Measurements from ENCODE around the gene C11orf65.

The C11orf65 gene, protein sequence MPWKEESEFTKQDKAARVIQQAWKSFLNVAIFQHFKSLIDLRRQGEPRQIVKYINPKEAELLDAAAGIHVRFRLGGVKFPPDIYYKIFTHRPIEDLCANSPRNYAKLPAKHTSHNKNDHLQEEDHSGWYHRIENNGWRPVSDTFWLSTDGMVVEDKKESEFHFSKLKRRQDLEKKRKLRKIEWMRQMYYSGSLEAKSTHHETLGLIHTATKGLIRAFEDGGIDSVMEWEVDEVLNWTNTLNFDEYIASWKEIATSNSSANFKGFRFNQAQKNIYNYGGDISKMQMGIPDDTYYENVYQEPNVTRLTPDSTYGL

DNA sequence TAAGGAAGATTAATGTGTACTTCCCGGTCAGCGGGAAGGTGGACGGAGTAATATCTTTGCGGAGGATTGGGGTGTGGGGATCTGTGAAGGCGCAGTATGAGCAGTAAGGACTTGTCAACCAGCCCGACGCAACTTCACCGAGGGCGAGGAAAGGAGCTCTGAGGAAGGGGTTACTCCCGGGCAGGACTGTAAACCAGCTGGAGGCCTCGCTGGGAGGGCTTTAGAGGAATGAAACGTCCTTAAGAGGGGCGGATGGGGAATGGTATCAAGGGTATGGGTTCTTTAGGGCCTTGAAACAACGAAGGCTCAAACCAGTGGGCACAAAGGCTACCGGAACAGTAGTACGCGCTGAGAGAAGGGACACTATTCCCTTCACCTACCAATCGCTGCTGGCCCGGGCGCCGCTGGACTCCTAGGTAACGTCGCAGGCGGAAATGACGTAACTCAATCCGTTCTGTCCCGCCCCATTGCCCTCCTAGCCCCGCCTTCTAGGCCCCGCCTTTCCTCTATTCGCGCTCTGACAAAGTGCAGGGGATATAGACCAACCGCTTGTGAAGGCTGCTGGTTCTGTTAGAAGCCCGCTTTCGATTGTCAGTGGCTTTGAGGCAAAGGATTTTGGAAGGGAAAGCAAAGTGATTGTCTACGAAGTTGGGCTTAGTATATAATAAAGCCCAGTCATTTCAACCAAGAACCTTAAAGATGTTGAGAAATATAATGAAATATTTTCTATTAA, at the start of gene C11orf65:
C11orf65 (minus strand) TSS at position 439 of the 733 bp plus-strand sequence. CDS start 5,970 bp downstream, outside the sequence.
- FAIRE-seq = peak; percentile 97

DNA sequence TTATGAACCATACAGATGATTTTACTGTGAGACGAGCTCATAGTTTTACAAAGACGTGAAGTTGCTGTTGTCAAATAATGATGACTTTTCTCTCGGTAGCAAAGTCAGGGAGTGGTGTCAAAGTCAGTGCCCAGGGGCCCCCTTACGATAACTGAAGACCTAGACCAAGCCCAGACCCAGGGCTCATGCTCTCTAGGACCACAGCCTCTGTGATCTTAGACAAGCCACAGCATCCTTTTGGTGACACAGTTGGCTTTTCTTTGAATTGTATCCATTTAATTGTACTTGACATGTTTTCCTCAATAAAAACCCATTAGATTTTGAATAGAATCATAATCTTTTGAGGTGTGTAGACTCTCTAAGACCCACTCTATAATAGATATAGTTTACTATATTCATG, 48.8 kb upstream of the C11orf65 start:
- FAIRE-seq = no peak

DNA sequence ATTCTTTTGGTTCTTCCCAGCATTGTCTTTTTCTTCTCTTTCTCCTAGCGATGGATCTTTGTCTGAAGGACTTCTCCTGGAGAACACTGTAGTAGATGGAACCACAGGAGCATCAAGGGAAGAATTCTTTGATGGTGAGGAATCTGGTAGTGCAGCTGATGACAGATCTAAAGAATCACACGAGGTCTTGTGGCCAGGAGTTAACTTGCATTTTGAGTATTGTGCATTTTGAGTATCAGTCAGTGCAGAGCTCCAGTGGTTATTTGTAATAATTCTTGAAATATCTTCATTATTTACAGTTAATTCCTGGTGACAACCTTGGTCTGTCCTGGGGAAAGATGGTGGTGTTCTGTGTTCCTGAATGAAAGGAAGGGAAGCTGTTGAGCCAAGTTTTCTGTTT, 45.4 kb upstream of the C11orf65 start:
- no peak for FAIRE-seq

DNA sequence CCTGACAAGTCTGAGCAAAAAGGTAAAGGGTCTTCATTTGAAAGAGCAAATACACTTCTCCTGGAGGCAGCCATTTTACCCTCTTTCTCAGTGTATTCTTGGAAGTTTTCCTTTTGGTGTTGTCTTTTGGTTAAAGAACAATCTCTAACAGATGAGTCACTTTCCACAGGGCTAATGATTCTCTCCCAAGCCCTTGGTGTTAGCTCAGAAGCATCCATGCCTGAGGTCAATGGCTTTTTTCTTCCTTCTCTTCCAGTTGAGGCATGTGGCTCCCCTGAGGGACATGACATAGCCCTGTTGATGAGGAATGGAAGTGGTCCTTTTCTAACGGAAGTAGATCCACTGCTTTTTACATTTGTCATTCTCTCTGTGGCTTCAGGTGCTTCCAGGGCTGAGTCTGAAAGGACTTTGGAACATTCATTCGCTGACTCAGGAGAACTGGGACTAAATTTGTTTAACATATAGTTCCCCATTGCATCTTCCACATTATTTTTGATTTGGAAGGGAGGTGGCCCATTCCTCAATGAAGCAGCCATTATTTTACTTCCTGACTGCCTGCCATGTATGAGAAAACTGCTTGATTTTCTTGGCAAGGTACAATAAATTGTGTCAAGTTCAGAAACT, 44.6 kb upstream of the C11orf65 start:
- no peak for FAIRE-seq

DNA sequence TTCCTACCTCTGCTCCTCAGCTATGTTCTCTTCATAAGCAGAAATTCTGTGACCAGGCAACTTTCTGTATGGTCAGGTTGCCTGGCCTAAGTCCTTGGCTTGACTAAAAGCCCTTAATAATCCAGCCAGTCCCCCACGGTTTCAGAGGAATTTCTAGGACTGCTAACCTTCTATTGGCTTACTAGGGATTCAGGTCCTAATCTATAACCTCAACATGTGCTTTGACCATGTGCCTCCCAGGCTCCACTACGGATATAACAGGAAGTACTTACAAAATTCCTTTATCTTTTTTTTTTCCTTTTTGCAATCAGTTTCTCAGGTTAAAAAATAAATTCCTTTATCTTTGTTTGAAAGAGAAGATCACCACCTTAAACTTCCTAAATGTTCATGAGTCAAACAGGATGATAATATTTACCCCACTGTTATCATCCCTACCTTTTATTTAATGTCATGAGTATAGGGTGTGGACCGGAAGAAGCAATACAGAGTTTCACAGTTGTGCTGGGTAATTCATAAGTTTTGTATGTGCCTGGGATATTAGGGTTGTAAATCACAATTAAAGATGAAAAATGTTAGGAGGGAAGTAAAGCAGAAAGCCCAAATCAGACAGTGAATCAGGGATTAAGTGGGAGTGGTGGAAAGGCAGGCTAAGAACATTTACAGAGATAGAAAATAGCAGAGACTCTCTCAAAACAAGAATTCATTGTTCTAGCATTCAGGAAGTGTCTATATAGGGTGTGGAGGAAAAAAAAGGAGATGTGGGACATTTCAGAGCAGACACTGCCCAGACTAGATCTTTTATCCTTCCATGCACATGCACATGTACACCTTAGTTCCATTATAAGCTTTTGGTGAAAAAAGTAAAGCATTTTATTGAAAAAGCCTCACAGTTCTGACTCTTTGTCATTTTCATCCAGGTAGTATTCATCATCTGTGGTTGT, 41.6 kb upstream of the C11orf65 start:
- no peak for FAIRE-seq

DNA sequence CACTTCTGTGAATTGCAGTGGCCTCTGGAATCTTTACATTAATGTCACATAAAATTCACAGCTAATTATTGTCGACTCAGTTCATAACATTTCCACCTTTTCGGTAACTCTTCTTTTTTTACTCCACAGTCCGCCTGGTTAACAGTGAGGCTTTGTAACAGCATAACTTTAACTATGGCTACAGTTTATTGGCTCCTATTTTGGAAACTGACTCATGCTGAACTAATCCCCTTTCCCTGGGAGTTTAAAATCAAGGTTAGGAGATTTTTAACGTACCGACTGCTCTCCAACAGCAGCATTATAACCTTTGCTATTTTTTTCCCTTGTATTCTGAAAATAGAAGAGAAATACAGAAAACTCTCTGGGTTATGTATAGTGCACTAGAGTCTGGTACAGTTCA, 34.1 kb upstream of the C11orf65 start:
- no peak for FAIRE-seq

DNA sequence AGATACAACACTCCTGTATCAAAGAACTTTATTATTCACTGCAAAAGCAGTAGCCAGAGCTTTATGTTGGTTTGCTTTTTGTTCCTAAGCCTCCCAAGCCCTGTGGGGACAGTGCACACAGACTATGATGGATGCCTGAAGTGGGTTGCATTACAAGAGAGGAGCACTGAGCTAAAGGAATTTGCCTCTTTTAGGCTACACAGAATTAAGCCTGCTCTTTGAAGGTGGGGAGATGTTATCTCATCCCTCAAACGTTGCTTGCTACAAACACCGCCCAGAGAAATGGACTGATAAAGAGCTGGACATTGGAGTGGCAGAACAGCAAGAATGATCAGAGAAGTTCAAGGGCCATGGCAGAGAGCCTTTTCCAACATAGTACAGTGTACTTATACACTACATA, 33.4 kb upstream of the C11orf65 start:
- no peak for FAIRE-seq

DNA sequence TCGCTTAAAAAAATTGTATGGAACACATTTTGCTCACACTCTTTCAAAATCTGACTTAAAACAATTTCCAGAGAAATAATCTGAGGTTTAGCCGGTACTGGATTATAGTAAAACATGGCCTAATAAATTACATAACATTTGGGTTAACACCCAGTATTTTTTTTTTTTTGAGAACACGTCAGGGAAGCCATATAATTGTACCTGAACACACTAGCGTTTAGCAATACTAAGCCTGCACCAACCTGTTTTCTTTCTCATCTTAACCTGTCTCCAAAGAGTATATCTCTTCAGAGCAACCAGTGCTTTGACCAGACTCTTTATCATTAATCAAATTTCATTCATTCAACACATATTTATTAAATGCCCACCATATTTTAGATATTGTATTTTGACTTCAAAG, 32.8 kb upstream of the C11orf65 start:
- no peak for FAIRE-seq

DNA sequence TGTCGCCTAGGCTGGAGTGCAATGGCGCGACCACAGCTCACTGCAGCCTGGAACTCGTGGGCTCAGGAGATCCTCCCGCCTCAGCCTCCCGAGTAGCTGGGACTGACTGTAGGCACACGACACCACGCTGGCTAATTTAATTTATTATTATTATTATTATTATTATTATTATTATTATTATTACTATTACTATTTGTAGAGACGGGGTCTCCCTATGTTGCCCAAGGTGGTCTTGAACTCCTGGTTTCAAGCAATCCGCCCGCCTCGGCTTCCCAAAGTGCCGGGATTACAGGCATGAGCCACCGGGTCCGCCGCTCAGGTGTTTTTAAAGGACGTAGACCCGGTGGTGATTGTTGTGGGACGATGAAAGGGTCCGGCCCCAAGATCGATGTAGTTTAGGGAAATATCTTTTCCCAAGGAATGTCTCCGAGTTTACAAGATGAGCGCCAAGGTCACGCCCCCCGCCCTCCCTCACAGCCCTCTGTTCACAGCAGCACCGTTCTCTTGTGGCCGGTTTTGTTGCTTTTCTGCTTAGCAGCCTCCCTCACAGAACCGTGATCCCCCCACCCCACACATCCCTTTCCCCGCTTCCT, 31.6 kb upstream of the C11orf65 start:
- no peak for FAIRE-seq

DNA sequence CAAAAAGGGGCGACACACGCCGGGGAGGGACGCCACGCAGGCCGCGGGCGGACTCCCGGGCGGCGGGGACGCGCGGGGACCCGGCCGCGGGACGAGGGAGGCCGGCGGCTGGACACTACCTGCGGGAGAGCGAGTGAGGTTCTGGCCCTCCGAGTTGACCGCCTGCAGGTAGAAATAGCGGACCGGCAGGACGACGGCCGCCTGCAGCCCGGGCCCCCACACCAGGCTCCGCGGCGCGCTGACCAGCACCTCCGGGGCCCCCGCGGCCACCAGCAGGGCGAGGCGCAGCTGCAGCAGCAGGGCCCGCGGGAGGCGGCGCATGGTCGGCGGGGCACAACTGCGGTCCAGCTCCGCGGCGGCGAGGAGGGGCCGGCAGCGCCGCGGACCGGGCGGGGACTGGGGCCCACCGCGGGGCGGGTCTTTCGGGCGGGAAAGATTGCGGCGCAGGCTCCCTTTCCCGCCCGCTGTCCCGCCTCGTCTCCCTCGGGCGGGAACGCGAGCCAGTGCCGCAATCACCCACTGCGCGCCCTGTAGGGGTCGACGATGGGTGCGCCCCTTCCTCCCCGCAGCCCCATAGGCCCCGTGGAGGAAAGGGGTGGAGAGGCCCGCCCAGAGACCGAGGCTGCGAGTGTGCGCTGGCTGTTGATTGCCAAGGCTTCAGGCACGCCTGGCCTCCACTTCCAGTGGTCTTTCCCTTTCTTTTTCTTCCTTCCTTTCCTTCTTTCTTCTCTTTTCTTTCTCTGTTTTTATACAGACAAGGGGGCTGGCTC, 30.9 kb upstream of the C11orf65 start, which contains the start of gene POGLUT3:
POGLUT3 (minus strand) TSS at position 339 of the 770 bp plus-strand sequence; CDS start at position 321, 18 bp downstream.
- FAIRE-seq = no peak

DNA sequence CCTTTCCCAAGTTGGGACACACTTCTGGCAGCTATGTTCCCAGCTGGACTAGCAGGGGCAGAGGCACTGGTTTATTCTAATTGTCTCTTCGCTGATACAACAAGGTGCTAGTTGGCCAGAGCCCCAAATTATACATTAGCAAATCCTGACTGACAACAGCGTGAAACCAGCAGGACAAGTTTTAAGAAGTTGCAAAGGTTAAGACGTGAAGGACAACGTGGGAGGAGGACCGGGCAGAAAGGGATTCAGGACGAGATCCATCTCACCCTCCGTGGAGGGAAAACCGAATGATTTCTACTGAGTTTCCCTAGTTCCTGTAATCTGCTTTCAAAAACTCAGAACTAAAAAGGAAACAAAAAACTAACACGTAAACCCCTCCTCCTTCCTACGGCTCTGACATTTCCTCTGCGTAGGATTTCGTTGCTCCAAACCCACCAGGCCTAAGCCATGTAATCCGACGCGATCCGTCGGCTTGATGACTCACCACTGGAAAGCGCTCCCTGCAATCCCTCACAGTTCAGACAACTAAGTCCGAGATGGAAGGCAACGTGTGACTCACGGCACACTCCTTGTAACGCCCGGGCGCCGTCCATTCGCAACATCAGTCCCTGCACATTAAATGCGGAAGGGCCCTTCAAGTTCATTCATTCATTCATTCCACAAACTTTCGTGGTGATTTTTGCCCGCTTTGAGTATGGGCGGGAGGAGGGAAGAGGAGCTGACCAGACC, 30.2 kb upstream of the C11orf65 start:
- FAIRE-seq = peak; percentile 88

DNA sequence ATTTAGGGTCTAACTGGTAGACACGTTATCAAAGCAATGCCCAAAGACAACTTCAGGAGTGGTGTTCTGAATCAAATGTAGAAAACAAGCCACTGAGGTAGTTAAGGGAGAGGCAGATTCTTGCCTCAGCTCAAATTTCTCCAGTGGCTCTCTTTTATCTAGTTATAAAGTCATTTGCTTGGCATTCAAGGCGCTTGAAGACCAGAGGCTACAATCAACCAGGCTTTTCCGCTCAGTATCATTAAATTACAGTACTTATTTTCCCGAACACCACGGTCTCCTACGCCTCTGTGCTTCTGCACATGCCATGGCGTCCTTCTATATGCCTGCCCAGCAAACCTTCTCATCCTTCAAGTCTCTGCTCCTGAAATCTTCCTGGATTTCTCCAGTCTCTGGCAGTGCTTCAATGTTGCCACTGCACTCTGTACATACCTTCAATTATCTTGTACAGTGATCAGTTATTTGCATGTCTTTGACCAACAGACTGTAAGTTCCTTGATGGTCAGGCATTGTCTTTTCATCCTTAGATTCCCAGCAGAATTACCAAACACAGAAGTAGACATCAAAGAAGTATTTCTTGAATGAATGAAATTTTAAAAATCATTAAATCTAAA, 29.4 kb upstream of the C11orf65 start:
- FAIRE-seq = no peak

DNA sequence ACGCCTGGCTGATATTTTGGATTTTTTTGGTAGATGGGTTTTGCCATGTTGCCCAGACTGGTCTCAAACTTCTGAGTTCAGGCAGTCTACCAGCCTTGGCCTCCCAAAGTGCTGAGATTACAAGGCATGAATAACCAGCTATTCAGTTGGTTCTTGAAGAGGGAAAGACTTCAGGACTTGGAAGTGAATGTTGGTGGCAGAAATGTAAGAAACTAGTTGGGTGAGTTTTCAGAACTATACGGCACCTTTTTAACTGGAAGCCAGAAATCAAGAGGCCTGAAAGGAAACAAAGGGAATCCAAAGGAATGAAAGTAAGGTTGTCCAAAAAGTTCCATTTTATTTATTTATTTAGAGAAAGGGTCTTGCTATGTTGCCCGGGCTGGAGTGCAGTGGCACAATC, 28.0 kb upstream of the C11orf65 start:
- FAIRE-seq = no peak

DNA sequence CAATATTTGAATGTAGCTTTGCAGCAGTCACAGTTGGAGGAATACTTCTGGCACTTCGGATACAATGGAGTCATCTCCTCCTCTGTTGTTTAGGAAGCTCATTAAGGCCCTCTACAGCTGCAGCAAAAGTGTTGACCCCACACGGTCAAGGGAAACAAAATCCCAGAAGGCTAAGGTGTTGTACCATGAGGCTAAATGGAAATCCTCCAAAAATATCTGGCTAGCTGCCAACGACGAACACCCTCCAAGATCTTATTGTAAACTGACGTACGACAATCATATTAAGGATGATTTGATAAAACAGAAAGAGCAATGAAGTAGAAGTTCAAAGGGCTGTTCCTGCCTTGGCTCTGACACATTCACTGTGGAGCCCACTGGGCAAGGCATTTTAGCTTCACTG, 26.9 kb upstream of the C11orf65 start:
- FAIRE-seq = no peak

DNA sequence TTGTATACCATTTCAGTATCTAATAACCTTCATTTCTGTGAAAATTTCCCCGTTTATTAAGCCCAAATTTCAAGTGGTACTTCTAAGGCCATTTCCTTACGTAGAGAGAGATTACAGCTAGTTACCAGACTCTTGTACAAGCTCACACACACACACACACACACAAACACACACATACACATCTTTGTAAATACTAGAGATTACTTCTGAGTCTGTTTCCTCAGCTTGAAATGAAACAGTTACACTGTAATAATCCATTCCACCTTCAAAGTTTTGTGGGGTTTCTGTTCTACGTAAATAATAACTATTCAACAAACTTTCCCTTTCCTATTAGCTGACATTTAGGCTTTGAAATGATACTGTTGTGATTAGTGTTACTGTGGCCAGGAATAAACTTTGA, 24.6 kb upstream of the C11orf65 start:
- FAIRE-seq = no peak

DNA sequence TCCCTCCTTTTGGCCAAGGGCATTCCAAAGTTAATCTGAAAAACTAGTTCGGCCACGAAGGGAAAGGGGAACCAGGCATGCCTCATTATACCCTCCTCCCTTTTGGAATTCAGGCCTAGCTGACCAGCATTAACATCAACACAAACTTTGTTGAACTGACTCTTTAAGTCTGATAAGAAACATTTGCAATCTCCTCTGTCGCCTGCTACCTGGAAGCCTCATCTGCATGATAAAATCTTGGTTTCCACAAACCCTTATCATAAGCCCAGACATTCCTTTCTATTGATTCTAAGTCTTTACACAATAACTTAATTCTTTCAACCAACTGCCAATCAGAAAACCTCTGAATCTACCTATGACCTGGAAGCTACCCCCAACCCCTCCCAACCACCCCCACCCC, 19.5 kb upstream of the C11orf65 start:
- FAIRE-seq = no peak

DNA sequence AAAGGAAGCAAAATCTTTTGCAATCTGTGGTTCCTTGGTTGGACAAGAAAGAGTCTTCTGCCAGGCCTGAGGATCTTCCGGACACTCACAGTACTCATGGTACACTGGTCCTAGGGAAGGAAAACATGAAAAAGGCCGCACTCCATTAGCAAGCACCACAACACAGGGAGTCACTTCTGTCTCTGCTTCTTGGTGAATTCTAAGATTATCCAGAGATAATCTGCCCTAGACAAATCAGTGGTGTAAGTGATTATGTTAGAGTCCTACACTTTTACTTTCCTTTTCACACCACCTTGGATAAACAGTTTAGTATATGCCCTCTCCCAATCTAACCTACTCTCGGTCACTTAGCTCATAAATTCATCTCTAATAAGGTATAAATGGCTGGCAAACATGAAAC, 19.0 kb upstream of the C11orf65 start:
- no peak for FAIRE-seq

DNA sequence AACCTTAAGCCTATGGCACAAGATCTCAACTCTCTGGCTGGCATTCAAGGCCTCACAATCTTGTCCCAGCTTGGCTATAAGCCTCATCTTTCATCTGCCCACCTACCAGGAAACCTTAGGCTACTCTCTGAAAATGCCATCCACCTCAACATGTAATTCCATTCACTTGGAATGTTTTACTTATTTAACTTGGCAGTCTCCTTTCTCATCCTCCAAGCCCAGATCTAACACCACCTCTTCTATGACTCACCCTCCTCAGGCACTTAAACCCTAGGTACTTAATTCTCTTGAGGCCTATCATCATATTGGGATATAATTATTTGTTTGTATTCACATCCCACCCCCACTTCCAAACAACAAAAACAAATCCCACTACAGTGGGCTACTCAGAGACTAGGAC, 15.8 kb upstream of the C11orf65 start:
- no peak for FAIRE-seq

DNA sequence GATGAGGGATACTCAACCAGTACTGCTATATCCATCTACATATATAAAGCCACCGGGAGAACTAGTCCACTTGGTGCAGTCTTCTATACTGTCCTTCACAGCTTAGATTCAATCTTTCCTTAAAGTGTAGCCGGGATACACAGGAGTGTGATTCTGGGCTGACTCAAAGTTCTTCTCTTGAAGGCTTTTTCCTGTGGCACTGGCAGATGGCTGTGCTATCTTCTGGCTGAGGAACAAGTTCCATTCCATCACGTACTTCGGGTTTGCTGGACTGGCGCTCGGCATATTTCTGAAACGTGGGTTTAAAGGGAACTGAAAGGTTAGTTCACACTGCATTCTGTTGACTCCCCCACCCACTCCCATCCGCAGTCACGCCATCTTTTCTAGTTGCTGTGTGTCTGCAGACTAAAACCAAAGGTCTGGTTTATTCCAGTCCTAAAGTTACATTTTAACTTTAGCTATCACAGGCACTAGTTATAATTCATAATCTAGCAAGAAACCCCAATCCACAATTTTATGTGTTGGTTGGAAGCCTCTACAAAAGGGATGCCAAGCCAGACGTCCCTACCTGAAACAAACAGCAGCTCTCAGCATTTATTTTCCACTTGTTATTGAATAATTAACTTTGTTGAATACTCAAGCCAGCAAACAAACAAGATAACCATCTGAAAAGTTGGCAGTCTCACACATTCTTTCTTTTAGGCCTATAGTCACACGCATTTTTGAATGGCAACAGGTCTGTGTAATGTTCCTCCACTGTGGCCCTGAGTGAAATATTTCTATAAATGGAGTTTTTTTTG, 7.5 kb upstream of the C11orf65 start:
- FAIRE-seq = no peak
